Measurements from ENCODE around the gene SMG5.
A peak's percentile ranks its signal among the peaks of the same experiment; 100 is the strongest.
"Not testable (repeated sequence)": the region's sequence is repeated elsewhere in the genome, so short reads cannot be mapped to it uniquely, and the experiment has no call there.

The SMG5 gene

DNA sequence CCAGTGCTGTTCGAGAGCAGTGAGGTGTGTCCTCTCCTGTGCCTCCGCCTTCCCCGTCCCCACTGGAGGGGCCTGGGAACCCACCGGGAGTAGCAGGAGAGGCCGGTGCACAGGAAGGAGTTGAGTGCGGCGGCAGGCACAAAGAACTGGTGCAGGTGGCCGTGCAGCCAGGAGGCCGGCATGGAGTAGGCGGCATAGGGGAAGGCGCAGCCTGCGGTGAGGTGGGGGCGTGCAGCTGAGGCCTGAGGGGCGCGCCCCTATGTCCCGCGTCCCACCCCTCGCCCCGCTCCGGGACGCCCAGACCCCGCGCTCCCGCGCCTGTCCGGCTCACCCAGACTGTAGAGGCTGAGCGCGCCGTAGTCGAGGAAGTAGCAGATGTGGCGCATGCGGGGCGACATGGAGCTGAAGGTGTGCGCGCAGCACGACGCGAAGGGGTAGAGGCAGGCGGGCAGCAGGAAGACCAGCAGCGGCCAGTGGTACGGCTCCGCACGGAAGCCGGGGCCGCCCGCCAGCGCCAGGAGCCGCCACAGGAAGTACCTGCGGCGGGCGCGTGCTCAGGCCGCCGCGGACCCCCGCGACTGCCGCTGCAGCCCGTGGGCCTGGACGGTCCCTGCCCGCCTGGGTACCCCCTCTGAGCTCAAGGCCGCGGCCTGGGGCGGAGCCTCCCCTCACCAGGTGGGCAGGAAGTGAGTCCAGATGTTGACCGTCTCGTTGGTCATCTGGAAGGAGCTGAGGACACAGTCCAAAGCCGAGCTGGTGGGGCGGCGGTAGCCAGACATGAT lies 37.0 kb downstream of the SMG5 start:
- peak; percentile 26 for DNase-seq

DNA sequence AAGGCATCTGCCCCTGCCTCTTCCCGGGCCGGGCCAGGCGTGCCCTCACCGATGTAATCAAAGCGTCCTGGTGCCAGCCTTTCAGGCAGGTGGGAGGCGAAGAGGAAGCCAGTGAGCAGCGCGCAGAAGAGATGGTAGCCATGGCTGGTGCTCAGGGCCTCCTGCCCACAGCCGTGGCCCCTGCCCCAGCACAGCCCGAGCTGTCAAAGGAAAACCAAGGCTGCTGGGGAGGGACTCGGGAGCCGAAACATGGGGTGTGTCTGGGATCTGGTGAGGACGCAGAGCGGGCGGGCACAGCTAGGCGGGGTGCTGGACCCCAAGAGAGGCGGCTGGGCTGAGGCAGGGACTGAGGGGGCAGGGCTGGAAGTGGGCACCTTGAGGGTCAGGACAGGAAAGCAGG lies 37.9 kb downstream of the SMG5 start:
- DNase-seq, result no peak

DNA sequence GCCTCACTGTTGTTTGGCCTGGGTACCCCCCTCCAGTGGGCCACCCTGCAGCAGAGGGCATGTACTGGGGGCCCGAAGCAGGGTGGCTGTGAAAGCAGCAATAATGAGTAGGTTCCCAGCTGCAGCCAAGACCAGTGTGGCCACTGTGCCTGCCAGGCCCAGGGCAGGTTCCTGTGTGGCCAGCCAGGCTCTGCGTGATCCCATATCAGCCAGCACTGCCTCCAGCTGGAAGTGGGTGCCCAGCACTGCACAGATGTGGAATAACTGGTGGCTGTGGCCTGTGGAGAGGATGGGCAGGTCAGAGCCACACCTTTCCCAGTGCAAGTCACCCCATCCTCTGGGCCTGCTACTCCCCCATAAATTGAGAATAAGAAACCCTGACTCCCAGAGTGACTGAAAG lies 38.5 kb downstream of the SMG5 start:
- no peak for DNase-seq

DNA sequence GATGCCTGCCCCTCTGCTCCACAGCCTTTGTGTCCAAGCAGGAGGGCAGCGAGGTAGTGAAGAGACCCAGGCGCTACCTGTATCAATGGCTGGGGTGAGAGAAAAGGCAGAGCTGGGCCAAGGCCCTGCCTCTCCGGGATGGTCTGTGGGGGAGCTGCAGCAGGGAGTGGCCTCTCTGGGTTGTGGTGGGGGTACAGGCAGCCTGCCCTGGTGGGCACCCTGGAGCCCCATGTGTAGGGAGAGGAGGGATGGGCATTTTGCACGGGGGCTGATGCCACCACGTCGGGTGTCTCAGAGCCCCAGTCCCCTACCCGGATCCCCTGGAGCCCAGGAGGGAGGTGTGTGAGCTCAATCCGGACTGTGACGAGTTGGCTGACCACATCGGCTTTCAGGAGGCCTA lies 39.9 kb downstream of the SMG5 start:
- DNase-seq, result no peak

DNA sequence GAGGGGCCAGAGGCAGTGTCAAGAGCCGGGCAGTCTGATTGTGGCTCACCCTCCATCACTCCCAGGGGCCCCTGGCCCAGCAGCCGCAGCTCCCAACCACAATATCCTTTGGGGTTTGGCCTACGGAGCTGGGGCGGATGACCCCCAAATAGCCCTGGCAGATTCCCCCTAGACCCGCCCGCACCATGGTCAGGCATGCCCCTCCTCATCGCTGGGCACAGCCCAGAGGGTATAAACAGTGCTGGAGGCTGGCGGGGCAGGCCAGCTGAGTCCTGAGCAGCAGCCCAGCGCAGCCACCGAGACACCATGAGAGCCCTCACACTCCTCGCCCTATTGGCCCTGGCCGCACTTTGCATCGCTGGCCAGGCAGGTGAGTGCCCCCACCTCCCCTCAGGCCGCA lies 40.7 kb downstream of the SMG5 start, which contains the start of gene BGLAP:
Gene BGLAP, plus strand, starts transcription at position 259 of the 400 bp plus-strand sequence. Its CDS starts 48 bp downstream, at position 307.
- no peak for DNase-seq

DNA sequence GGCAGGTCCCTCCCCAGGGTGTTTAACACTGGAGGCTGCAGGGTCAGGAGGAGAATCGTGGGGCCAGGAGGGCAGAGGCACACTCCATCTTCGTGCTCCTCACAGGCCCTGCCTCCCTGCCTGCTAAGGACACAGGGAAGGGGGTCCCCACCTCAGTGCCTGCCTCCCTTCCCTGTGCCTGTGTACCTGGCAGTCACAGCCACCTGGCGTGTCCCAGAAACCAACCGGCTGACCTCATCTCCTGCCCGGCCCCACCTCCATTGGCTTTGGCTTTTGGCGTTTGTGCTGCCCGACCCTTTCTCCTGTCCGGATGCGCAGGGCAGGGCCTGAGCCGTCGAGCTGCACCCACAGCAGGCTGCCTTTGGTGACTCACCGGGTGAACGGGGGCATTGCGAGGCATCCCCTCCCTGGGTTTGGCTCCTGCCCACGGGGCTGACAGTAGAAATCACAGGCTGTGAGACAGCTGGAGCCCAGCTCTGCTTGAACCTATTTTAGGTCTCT lies 41.3 kb downstream of the SMG5 start:
- no peak for DNase-seq

DNA sequence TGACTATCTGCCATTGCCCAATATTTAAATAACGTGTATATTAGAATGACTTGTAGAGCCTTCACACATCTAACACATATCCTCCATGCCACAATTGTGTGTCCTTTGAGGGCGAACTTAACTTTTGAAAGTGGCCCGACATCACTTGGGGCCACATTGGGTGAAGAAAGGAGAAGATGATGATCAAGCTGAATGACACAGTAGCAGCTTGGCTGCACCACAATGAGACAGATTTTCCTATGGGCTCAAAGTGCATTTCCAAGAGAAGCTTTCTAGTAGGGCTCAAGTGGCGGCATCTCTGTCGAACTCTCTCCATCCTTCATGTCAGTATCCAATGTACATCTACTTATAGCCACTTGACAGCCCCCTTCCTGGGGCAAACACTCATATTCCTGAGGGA lies 44.4 kb downstream of the SMG5 start:
- no peak for DNase-seq

DNA sequence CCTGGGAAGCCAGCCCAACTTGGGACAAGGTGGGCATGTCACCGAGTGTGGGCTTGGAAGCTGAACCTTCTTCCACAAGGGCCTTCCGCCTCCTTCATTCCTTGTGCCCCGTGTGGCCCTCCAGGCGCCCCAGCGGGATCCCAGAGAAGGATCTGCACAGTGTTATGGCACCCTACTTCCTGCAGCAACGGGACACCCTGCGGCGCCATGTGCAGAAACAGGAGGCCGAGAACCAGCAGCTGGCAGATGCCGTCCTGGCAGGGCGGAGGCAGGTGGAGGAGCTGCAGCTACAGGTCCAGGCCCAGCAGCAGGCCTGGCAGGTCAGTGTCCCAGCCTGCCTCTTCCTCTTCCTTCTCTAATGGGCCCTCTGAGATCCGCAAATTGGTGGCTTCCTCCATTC lies 46.5 kb downstream of the SMG5 start:
- DNase-seq, result no peak

DNA sequence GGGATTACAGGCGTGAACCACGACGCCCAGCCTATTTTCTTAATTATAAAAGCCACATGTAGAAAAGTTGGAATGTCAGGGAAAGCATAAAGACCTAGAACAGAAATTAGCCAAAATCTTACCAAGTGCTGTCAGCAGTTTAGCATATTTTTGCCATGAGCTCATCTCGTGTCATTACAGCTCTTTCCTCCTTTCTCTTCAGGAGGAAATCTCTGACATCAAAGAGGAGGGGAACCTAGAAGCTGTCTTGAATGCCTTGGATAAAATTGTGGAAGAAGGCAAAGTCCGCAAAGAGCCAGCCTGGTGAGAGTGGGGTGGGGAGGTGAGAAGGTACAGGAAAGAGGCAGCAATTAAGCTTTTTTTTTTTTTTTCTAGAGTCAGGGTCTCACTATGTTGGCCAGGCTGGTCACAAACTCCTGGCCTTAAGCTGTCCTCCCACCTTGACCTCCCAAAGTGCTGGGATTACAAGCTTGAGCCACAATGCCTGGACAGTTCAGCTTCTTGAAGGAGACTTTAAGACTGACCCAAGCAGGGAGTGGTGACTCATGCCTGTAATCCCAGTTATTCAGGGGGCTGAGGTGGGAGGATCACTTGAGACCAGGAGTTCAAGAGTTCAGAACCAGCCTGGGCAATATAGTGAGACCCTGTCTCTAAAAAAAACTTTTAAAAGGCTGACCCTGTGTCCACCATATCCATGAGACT lies 49.0 kb downstream of the SMG5 start:
- no peak for DNase-seq

DNA sequence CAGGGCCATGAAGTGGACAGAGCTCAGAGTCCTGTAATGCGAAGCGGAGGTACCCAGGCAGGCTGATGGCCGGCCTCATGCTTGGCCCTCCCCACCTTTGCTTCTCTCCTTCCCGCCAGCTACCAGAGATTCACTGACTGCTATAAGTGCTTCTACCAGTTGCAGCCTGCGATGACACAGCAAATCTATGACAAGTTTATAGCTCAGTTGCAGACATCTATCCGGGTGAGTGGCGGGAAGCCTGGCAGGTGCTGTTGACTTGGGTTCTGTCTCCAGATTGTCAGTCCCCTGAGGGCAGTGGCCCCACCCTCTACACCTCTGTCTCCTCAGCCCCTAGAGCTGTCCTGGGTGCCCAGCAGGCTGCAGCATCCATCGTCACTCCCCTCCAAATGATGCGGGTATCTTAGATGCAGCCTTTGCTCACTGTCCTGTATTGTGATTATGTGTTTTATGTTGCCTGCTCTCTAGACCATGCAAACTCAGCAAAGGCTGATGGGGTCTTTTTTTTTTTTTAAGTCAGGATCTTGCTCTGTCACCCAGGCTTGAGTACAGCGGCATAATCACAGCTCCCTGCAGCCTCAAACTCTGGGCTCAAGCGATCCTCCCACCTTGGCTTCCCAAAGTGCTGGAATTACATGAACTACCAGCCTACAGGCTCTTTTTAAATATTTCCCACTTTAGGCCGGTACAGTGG lies 50.3 kb downstream of the SMG5 start:
- no peak for DNase-seq

DNA sequence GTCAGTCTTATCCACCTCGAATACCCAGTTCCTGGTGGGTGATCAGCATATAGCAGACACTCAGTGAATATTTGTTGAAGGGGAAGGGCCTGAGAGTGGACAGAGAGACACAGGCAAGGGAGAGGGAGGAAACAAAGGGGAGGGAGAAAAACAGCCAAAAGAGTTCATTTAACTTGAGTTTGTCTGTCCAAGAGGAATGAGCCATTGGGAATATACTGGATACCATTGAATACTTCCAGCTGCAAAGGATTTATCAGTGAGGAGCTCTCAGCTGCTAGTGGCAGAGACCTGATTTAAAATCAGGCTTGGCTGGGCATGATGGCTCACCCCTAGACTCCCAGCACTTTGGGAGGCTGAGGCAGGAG lies 52.2 kb downstream of the SMG5 start:
- DNase-seq, result no peak

DNA sequence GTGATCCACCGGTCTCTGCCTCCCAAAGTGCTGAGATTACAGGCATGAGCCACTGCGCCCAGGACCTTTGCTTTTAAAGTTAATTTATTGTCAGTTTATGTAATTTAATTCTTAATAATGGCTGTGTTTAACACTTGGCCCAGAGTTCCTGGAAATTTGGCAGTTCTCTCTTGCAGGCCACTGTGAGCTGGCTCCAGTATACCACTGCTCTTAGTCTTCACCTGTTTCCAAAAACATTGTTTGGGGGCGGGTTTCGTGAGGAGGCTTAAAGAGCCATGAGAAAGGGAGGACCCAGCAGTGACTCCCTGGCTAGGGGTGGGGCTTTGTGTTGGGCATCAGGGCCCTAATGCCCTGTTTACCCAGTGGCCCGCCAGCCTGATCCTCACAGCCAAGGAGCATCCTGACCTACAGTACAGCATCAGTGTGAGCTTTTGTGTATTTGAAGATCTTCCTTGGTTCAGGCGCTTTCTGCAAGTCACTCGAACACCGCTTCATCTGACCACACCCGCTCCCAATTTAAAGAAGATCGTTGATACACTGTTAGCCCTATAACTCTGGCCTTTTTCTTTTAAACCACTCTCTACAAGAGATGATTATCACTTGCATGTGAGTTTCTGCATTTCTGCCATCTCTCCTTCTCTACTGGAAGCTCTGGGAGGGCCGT lies 52.7 kb downstream of the SMG5 start:
- DNase-seq, result no peak

DNA sequence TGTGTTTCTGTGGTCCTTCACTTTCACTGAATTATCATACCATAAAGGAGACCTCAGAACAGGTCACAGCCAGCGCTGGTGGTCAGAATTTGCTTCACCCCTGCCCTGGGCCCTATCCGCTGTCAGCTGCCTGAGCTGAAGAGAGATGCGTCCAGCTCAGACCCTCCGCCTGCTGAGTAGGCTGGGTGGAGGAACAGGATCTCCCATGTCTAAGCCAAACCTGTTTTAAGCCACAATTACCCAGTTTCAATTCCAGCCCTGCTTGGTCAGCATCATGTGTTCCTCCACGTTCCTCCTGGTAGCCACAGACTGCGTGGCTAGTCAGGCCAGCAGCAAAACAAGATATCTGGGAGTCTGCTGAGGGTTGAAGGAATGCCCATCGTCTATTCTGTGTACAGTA lies 54.1 kb downstream of the SMG5 start:
- DNase-seq, result no peak

DNA sequence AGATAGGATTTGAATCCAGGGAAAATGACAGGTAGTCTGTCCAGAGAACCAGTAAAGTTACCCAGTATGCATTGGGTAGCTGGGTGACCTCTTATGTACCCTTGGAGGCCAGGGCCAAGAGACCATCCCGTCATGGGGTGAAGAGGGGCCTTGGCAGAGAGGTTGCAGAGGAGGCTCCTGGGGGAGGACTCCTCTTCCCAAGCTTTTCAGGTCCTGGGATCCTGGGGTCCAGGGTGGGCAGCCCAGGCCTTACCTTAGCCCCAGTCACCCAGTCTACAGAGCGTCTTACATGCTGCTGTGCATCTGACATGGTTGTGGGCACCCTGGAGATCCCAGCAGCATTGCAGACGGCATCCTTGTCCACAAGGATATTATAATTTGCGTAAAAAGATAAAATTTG lies 55.8 kb downstream of the SMG5 start:
- DNase-seq, result no peak

DNA sequence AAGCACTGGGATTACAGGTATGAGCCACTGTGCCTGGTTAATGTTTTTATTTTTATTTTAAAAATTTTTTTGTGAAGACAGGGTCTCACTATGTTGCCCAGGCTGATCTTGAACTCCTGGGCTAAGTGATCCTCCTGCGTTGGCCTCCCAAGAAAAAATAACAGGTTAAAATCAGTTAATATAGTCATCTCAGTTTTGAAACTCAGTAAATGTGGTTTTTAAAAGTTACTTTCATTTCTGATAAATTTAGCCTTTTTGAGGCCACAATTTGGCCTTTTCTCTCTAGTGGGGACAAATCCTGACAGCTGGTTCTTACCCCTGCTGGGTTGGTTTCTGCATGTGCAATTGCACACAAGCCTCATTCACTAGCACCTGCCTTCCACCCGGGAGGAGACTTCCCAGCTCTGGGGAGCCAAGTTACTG lies 56.5 kb downstream of the SMG5 start:
- DNase-seq, result no peak

DNA sequence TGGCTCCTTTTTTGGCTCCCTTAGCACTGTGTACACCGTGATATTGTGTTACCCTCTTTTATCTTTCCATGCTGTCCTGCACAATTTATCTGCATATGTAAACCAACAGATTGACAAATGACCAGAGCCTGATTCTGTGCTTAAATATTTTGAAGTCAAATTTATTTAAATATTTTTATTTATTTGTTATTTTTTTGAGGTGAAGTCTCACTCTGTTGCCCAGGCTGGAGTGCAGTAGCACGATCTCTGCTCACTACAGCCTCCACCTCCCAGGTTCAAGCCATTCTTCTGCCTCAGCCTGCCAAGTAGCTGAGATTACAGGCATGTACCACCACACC lies 57.0 kb downstream of the SMG5 start:
- DNase-seq, result no peak

DNA sequence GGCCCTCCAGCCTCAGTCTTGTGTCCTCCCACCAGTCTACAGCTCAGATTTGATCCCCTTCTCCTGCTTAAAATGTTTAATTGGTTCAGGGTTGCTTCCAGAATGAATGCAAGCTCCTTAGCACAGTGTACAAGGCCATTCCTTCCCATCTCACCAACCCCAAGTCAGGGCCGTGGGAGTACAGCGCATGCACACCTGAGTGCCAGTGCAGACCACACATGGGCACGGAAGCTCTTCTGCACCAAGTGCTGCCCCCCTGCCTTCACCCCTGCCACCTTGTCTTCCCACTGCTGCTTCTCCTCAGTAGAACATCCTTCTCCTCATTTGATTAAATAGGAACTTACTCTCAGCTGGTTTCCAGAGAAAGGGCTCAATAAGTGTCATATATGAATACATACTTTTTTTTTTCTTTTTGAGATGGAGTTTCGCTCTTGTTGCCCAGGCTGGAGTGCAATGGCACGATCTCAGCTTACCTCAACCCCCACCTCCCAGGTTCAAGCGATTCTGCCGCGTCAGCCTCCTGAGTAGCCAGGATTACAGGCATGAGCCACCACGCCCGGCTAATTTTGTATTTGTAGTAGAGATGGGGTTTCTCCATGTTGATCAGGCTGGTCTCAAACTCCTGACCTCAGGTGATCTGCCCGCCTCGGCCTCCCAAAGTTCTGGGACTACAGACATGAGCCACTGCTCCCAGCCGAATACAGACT lies 60.5 kb downstream of the SMG5 start:
- DNase-seq, result no peak

DNA sequence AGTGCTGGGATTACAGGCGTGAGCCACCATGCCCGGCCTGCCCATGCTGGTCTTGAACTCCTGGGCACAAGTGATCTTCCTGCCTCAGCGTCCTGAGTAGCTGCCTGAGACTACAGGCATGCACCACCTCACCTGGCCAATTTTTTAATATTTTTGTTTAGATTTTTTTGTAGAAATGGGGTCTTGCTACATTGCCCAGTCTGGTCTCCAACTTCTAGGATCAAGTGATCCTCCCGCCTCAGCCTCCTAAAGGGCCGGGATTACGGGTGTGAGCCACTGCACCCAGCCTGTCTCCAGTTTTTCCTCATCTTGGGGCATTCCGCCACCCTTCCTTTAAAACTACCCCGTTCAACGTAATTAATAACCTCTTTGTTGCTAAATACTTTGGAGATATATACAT lies 62.4 kb downstream of the SMG5 start:
- no peak for DNase-seq

DNA sequence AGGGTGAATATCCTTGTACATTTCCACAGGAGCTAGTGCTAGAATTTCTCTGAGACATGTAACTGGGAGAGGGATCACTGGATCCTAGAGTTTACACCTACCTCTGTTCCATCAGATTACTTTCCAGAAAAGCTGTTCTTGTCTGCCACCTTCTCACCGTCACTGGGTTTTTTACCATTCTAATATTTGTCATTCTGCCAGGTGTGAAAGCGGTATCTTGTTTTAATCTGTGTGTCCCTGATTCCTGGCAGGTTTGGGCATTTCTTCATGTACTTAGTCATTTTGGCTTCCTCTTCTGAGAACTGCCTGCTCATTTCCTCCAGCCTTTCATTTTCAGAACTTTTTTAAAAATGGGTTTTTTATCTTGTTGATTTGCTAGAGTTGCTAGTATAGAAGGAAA lies 64.8 kb downstream of the SMG5 start:
- peak; percentile 36 for DNase-seq

DNA sequence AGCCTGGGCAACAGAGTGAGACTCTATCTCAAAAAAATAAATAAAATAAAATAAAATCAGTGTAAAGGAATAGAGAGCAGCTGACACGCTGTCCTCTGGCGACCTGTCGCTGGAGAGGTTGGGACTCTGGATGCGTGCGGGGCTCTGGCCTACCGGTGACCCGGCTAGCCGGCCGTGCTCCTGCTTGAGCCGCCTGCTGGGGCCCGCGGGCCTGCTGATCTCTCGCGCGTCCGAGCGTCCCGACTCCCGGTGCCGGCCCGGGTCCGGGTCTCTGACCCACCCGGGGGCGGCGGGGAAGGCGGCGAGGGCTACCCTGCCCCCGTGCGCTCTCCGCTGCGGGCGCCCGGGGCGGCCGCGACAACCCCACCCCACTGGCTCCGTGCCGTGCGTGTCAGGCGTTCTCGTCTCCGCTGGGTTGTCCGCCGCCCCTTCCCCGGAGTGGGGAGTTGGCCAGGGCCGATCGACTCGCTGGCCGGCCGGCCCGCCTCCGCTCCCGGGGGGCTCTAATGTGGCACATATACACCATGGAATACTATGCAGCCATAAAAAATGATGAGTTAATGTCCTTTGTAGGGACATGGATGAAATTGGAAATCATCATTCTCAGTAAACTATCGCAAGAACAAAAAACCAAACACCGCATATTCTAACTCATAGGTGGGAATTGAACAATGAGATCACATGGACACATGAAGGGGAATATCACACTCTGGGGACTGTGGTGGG lies 66.1 kb downstream of the SMG5 start:
- DNase-seq, result not testable (repeated sequence)

DNA sequence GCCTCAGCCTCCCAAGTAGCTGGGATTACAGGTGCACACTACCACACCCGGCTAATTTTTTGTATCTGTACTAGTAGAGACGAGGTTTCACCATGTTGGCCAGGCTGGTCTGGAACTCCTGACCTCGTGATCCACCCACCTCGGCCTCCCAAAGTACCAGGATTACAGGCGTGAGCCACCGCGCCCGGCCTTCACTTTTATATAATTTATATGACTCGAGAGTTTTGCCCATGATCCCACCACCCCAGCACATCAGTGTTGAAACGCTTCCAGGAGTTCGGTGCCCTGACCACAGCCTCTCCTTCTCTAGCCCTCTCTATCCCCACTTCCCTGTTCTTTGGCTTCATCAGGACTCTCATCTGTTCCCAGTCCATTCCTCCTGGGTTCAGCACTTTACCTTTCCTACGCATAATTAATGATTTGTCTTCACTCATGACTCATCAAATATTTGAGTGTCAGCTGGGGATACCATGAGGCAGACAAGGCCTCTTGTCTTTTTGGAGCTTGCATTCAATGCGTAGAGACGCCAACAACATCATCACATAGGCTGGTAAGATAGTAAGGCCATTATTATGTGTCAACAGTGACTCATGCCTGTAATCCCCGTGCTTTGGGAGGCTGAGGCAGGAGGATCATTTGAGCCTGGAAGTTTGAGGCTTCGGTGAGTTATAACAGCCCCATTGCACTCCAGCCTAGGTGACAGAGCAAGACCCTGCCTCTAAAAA lies 68.4 kb downstream of the SMG5 start:
- peak; percentile 22 for DNase-seq

DNA sequence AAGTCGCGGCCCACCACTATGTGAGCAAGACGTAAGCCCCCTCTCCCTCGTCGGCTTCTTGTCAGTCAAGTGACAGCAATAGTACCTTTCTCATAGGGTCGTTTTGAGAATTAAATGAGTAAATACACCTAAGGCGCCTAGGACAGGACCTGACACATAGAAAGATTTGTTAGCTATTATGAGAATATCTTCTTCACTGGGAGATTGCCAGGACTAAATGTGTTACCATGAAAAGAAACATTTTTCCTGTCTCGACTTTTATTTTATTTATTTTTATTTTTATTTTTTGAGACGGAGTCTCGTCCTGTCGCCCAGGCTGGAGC lies 69.0 kb downstream of the SMG5 start:
- no peak for DNase-seq
